ENCODE measurements around the gene ANKS4B. TPM values are rescaled to one million over a fixed set of nuclear protein-coding genes. Genes with fewer than 3 reads are reported as not detected.

Gene ANKS4B
- total RNA-seq, 1 experiment from 2014 or later, result not detected

- no peak overlapping the region for H3K27ac ChIP-seq (ENCODE audit: low read length)
- in situ Hi-C loops (cut with HindIII; ENCODE audit: low pct_unique_long_range_greater_than_20kb, low sequenced_read_pairs), result no loop called here
- ATAC-seq (no peak), DNase-seq (ENCODE audit: low read depth, low spot score) (no peak)
- CTCF ChIA-PET, result no interaction called here
- no TSS peak for BruUV-seq (replicated peaks)
- H3K9me3 ChIP-seq (ENCODE audit: control insufficient read depth, insufficient read depth, low read depth, low read length), result no peaks in the 10 kb centered on the region
- H3K4me3 ChIP-seq (ENCODE audit: low read depth in 2 of 2, low read length in 2 of 2), result no peak overlapping the region
- 0 out of 2 replicates have a peak, but pooled peaks cover 7% of the 10 kb centered on the region for H3K27me3 ChIP-seq (ENCODE audit: control insufficient read depth, insufficient read depth, low read length)
- no peak for TF ChIP-seq SIN3A (IDR thresholded peaks at IDR 0.05; ENCODE audit: borderline replicate concordance, insufficient read depth, low read depth, low read length)
- TF ChIP-seq REST (IDR thresholded peaks at IDR 0.05; ENCODE audit: insufficient read depth in 1 of 2, low read depth in 2 of 2, low read length in 1 of 2), result no peak
- no peak for TF ChIP-seq TCF7L2 (IDR thresholded peaks at IDR 0.05; ENCODE audit: low read depth, low read length)
- TF ChIP-seq POLR2AphosphoS5 (IDR thresholded peaks at IDR 0.05; ENCODE audit: low read depth, low read length), result no peak
- H3K36me3 ChIP-seq (ENCODE audit: control insufficient read depth, insufficient read depth, low read length), result no peaks in the 10 kb centered on the region
- H3K4me1 ChIP-seq (ENCODE audit: control insufficient read depth, insufficient read depth, low read length), result no peaks in the 10 kb centered on the region
- intact Hi-C loops (cut with micrococcal nuclease; ENCODE audit: unreplicated experiment), result no loop called here
- POLR2A ChIA-PET, result interaction anchor here (0.6 to 0.7 kb wide), 2 partner anchors 12 to 53 kb away, joined by 11 to 12 read pairs; no protein-coding TSS in a partner anchor
Observed at GRCh38 chr16:21253470-21253869, 20.0 kb downstream of the ANKS4B start.

GRCh38 chr16:21256636-21257035 lies 23.1 kb downstream of the ANKS4B start:
- in situ Hi-C loops (cut with HindIII; ENCODE audit: low pct_unique_long_range_greater_than_20kb, low sequenced_read_pairs), result no loop called here
- DNase-seq (ENCODE audit: low read depth, low spot score) (no peak), ATAC-seq (no peak)
- ChIA-PET POLR2A (no interaction called here), CTCF (interaction anchor here (0.7 kb wide), 1 partner anchor 1317 kb away, joined by 3 read pairs; no protein-coding TSS in a partner anchor)
- BruUV-seq (replicated peaks), result no TSS peak
- H3K4me1 ChIP-seq (ENCODE audit: control insufficient read depth, insufficient read depth, low read length), result no peaks in the 10 kb centered on the region
- H3K27me3 ChIP-seq (ENCODE audit: control insufficient read depth, insufficient read depth, low read length), result 0 out of 2 replicates have a peak, but pooled peaks cover 3% of the 10 kb centered on the region
- no peak overlapping the region for H3K27ac ChIP-seq (ENCODE audit: low read length)
- H3K4me3 ChIP-seq (ENCODE audit: low read depth in 2 of 2, low read length in 2 of 2), result no peak overlapping the region
- no peaks in the 10 kb centered on the region for H3K9me3 ChIP-seq (ENCODE audit: control insufficient read depth, insufficient read depth, low read depth, low read length)
- no peak for TF ChIP-seq SIN3A (IDR thresholded peaks at IDR 0.05; ENCODE audit: borderline replicate concordance, insufficient read depth, low read depth, low read length)
- no peak for TF ChIP-seq TCF7L2 (IDR thresholded peaks at IDR 0.05; ENCODE audit: low read depth, low read length)
- no peak for TF ChIP-seq REST (IDR thresholded peaks at IDR 0.05; ENCODE audit: insufficient read depth in 1 of 2, low read depth in 2 of 2, low read length in 1 of 2)
- no peak for TF ChIP-seq CTCF (IDR thresholded peaks at IDR 0.05)
- no peak for TF ChIP-seq POLR2AphosphoS5 (IDR thresholded peaks at IDR 0.05; ENCODE audit: low read depth, low read length)
- H3K36me3 ChIP-seq (ENCODE audit: control insufficient read depth, insufficient read depth, low read length), result no peaks in the 10 kb centered on the region
- intact Hi-C loops (cut with micrococcal nuclease; ENCODE audit: unreplicated experiment), result no loop called here
